ENCODE results near the gene MEX3D.
"Not testable (repeated sequence)": the region's sequence is repeated elsewhere in the genome, so short reads cannot be mapped to it uniquely, and the experiment has no call there.

The MEX3D gene

GRCh38 chr19:1533510-1534150, 34.5 kb downstream of the MEX3D start:
- DNase-seq = no peak

DNA sequence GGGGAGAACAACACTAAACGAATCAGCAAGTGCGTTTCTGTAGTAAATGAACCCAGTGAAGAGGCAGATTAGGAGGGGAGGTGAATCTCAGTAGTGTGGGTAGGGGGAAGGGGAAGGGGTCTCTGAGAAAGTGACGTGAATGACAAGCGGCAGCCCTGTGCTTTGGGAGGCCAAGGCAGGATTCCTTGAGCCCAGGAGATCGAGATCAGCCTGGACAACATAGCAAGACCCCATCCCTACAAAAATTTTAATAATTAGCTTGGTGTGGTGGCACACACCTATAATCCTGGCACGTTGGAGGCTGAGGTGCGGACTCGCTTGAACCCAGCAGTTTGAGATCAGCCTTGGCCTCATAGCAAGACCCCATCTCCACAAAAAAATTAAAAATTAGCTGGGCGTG, 36.1 kb downstream of the MEX3D start:
- no peak for DNase-seq

GRCh38 chr19:1531587-1531986, 36.5 kb downstream of the MEX3D start:
- no peak for DNase-seq

GRCh38 chr19:1530856-1531255, 37.3 kb downstream of the MEX3D start:
- DNase-seq = not testable (repeated sequence)

- no peak for DNase-seq
These were observed 38.7 kb downstream of the MEX3D start for GRCh38 chr19:1529430-1529816.

DNA sequence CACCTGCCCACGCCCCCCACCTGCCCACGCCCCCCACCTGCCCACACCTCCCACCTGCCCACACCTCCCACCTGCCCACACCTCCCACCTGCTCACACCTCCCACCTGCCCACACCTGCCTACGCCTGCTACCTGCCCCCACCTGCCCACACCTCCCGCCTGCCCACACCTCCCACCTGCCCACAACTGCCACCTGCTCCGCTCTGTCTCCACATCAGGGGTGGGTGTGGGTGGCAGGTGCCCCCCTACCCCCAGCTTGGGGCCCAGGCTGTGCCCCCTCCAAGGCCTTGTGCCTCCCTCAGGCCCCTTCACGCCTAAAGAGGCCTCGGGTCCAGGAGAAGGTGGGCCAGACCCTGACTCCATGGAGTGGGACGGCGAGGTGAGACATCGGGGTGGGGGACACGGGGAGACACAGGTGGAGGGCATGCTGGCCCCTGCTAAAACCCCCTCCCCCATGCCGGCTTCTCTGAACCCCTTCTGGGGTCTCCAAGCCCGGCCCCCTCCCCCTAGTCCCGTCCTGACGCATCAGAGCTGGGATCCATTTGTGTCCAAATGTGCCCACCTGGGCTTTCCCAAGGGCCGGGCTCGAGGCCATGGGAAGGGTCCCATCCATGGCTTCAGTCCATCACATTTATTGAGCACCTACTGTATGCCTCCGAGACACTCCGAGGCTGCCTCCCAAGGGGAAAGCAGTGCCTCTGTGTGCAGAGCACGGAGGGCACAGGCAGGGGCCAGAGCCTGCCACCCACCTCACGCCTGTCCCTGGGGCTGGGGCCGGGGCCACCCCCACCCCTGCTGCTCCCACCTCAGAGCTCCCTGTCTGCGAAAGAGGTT, 39.3 kb downstream of the MEX3D start:
- DNase-seq = no peak

DNA sequence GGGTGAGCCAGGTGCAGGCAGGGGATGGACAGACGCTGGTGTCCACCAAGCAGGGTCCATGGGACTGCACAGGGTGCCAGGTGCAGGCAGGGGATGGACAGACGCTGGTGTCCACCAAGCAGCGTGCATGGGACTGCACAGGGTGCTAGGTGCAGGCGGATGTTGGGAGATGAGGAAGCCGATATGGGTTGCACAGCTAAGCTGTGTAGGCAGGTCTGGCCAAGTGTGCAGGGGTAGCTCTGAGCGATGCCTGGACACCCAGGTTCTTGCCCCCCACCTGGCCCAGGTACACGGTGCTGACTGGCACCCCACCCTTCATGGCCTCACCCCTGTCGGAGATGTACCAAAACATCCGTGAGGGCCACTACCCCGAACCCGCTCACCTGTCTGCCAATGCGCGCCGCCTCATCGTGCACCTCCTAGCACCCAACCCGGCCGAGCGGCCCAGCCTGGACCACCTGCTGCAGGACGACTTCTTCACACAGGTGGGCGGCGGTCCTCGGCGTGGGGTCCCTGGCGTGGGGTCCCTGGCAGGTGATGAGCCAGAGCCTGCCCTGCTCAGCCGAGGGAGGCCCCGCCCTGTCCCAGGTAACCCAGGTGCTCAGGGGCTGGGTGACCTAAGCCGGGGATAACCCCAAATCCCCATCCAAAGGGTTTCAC, 40.3 kb downstream of the MEX3D start:
- DNase-seq = no peak

- no peak for DNase-seq
These were observed 41.0 kb downstream of the MEX3D start for GRCh38 chr19:1526979-1527649.

DNA sequence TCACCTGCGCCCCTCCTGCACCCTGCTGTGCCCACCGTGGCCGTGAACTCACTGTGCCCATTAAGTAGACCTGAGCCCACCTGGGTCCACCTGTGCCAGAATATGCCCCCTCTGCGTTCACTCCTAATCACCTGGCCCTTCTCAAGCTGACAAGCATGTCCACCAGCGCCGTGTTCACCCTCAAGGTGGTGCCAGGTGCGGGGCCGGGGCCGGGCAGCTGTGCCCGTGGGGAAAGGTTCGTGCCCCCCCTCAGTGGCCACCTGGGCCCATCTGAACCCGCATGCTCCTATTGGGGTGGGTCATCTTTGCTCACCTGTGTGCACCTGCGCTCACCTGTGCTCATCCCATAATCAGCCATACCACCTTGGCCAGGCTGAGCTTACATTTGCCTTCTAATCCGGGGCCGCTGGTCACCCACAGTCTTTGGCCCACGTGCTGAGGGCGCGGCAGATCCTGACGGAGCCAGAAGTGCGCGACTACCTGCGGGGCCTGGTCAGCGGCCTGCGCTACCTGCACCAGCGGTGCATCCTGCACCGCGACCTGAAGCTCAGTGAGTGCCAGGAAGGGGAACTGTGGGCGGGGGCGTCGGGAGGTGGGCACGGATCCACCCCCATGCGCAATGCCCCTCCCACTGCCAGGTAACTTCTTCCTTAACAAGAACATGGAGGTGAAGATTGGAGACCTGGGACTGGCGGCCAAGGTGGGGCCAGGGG, 41.9 kb downstream of the MEX3D start:
- no peak for DNase-seq

GRCh38 chr19:1525343-1525742, 42.8 kb downstream of the MEX3D start:
- no peak for DNase-seq

- DNase-seq = no peak
These were observed 43.2 kb downstream of the MEX3D start for GRCh38 chr19:1524972-1525325.

DNA sequence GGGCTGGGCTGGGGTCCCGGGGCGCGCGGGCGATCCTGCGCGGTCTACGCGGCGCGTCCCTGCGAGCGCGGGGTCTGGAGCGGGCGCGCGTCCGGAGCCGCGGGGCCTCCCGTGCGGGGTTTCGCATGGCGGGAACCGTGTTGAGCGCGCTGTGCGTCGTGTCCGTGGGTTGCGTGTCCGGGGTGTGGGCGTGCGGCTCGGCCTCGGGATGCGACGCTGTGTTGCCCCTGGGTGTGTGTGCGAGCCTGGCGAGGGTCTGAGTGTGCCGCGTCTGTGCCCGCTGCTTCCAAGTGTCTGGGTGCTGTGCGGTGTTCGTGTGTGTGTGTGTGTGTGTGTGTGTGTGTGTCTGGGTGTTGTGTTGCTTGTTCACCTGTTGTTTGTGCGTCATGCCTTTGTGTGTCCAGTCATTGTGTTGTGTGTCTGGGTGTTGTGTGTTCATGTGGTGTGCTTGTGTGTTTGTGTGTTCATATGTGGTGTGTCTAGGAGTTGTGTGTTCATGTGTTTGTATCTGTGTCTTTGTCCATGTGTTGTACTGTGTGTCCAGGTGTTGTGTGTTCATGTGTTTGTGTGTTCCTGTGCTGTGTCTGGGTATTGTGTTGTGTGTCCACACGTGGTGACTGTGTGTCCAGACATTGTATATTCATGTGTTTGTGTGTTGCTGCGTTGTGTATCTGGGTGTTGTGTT, 43.7 kb downstream of the MEX3D start:
- DNase-seq = no peak

DNA sequence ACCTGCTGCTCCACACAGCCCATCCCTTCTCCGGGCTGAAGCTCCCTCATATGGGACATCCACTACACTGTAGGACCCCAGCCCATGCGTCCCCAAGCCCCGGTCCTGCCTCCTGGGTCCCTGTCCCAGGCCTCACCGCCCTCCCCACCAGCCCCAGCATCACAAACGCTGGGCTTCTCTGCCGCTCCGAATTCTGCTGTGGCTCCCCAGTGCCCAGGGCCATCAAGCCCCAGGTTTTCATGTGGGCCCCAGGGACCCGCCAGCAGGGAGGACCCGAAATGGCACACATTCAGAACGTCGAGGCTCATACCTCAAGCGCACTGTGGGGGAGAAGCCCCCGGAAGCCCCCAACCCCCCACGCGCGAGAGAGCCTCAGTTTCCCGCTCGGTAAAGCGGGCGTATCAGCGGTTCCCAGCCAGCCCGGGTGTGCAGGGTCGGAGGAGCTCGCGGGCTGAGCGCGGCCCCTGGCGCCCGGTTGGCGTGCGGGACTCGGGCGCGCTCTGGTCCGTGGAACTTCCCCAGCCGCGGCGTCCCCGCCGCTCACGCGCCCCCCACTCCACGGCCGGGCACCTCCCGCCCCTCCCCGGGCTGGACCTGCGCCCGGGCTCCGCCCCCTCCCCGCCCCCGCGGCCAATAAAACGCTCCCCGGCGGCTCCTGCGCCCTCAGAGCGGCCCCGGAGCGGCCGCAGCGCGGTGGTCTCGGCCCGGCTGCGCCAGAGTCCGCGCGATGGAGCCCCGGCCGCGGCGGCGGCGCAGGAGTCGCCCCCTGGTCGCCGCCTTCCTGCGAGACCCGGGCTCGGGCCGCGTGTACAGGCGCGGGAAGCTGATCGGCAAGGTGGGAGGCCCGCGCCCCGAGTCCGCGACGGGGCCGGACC, 44.5 kb downstream of the MEX3D start, which contains the start of gene PLK5:
Gene PLK5, plus strand, starts transcription at position 666 of the 875 bp plus-strand sequence. CDS start 2,920 bp downstream, outside the sequence.
- no peak for DNase-seq

DNA sequence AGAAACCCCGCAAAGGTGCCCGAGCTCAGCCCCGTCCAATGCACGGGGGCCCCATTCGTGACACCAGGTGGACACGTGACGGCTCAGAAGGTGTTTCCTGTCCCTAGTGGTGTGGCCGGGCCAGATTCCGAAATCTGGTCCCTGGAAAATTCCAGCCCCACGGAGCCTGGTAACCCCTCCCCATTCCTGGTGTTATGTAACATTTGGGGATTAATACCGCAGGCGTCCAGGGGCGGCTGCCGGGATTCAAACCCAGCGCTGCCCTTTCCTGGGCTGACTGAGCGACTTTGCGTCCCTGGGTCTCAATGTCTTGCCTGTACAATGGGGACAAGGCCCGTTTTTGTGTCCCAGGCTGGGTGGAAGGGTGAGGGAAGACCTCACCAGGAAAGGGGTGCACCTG, 45.3 kb downstream of the MEX3D start:
- no peak for DNase-seq

GRCh38 chr19:1522061-1522460, 46.1 kb downstream of the MEX3D start:
- DNase-seq = no peak

DNA sequence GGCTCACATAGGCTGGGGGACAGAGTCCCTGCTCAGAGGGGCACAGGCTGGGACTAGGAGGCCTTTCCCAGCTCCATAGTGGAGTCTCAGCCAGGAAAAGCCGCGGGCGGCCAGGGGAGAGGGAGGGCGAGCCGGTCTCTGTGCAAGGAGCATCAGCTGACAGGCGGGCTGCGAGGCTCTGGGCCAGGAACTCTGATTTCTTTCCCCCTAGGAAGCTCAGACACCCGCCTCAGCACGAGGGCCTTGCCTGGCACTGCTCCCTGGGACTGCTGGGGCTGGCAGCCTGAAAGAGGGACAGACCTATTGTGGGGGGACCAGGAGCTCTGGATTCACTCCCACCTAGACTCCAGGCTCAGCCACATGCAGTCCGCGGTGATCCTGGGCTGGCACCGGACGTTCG, 46.5 kb downstream of the MEX3D start:
- no peak for DNase-seq

GRCh38 chr19:1520203-1520780, 47.8 kb downstream of the MEX3D start:
- DNase-seq = no peak

- not testable (repeated sequence) for DNase-seq
These were observed 48.3 kb downstream of the MEX3D start for GRCh38 chr19:1519802-1520201.

- no peak for DNase-seq
These were observed 49.7 kb downstream of the MEX3D start for GRCh38 chr19:1518471-1518870.

GRCh38 chr19:1516395-1516753, 51.8 kb downstream of the MEX3D start:
- no peak for DNase-seq

Measured in KG1 (cell line).